CD4-positive, alpha-beta T cell treated with Interleukin-15 for 4 hours (primary cell): ENCODE measurements around the gene POU2F3.

ENCODE experiments used
- DNase-seq: peaks from one replicate; pipeline ENCODE4 v3.0.0-alpha.2; 2020; ENCODE audit warnings: low spot score

The POU2F3 gene

DNA sequence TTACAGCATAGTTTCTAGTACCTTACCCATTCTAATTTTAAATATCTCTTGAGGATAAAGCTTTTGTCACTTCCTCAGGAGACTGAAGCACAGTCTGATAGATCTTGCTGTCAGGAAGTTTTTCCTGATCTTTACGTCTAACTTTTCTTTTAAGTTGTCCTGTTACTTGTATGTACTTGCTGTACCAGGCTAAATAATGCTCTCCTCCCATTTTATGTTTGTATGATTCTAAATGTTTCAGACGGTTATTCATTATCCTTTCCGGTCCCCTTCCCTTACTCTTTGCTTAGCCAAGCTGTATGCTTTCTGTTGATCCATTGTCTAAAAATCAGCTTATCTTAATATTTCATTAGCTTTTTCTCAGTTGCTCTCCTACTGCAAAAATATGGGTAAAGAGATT is 102.3 kb downstream of the POU2F3 start:
- no peak for DNase-seq

DNA sequence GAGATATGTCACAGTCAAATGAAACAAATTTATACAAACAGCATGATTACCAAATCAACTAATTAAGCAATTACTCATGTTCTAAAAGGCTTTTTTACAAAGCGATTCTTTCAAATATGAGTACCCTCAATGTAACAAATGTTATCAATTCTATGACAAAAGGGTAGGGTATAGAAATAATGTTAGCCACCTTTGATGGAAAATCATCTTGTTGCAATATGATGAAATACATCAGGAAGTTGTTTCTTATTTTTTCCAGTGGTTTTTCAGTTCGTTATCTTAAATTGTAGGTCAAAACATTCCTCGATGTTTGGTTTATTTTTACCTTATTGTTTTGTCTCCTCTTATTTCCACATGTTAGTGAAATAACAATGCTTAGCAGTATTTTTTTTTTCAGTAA is 102.7 kb downstream of the POU2F3 start:
- DNase-seq = no peak

DNA sequence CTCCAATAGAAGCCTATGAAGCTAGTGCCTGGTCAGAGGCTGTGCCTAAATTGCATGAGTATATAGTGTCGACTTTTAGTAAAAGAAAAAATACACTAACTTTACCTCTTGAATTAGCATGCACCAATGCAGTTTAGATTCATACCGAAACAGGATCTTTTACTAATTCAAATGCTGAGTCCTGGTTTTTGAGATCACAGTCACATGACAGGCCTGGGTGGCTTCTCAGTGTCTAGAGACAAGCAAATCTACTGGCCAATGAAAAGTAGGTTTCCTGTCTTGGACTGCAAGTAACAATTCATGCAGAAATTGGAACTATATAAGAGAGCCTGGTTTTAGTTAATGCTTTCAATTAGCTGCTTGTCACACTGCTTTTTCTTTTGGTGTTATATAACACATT is 103.5 kb downstream of the POU2F3 start:
- no peak for DNase-seq

DNA sequence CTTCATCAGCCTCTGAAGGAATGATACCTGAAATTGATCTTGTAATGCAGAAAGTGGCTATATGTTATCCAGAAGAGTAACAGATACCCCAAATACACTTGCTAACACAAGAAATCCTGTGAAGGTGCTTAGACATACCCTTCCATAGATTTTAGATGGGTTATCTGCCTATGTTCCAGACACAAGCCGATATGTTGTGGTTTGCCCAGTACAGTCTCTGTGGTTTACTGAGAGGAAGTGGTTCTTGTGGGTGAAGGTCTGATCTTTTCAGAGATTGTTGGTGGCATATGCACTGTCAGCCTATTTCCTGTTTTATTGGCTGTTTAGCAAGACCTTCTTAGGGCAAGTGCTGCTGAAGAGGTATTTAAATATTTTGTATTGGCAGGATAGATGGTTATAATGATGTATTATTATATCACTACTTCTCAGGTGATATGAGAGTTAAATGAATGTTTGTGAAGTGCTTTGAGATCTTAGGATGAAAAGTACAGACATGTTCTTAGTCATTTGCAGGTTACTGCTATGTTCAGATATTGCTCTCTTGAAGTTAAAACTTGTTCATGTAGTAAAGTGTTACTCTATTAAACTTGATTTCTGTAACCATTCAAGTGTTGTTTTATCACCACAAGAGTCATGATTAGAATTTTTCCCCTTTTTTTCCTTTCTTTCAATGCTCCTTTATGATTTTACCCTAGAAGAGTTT is 104.5 kb downstream of the POU2F3 start:
- peak; percentile 75 for DNase-seq

DNA sequence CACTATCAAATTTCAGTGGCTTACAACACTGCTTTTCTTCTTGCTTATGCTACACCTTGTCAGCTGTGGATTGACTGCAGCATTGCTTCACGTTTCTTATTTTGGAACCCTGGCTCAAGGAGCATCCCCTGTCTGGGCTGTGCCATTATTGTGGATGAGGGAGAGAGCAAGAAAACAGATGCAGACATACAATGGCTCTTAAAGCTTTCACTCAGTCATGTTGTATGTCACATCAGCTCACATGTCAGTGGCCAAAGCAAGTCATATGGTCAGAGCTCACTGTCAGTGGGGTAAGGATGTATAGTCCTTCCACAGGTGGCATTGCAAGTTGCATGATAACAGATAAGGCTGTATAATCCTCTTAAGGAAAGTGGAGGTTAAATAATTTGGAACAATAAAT is 106.3 kb downstream of the POU2F3 start:
- no peak for DNase-seq

DNA sequence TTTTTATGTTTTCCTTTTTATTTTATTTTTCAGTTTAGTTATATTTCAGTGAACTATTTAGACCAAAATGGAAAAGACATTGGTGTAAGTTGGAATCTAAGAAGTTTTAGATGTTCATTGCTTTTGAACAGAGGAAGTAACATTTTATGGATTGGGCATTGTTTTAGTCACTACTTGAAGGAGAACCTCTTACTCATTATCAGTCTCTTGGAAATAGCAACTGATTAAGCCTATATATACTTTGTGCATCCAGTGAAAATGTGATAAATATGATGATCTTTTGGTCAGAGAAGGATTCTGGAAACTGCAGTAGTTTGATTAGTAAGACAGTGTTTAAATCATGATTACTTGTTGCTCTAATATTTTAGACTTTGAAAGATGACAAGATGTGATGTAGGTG is 110.7 kb downstream of the POU2F3 start:
- DNase-seq = no peak

DNA sequence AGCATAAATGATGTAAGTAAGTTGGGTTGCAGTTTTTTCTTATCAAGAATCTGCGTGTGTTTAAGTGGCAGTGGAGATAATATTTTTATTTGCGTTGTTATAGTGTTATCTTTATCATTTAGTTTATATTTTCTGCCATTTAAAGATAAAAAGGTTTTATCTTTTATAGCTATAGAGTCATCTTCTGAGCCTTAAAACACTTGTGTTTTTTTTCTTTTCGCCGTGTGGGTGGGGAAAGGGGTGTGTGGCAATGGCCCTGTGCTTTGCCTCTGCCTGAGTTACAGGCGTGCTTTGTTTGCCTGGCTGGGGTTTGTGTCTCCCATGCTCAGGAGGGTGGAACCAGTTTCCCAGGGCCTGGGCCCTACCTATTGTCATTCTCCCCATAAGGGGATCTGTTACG is 112.5 kb downstream of the POU2F3 start:
- no peak for DNase-seq

DNA sequence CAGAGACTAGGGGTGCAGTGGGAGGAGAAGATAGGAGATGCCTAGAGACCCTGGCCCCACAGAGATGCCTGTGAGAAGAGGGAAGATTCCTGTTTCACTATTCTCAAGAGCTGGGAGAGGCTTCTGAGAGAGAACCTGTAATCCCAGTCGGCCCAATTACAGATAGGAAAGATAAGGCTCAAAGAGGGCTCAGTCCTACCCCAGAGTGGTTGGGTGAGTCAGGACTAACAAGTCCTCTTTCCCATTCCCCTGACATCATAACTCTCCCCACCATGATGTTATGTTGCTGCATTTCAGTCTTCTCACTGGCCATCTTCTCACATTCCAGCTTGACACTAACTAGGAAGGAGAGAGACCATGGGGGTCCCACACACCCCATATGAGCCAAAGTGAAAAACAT is 114.1 kb downstream of the POU2F3 start:
- DNase-seq = no peak

DNA sequence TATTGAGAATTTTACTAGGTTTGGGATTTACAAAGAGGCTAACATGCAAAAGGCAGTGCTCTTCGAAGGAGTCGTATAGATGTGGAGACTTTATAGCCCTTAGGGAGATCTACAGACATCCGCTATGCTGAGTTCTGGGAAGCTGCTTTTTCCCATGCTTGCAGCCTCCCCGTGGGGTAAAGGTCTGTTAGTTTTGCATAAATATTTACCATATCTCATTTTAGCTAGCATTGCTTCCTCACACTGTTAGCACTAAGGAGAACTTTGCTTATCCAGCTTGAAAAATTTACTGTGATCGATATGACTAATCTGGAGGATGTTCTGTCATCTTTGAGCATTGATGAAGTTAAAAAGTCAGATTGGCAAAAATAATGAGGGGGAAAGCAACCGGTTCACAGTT is 114.8 kb downstream of the POU2F3 start:
- no peak for DNase-seq

DNA sequence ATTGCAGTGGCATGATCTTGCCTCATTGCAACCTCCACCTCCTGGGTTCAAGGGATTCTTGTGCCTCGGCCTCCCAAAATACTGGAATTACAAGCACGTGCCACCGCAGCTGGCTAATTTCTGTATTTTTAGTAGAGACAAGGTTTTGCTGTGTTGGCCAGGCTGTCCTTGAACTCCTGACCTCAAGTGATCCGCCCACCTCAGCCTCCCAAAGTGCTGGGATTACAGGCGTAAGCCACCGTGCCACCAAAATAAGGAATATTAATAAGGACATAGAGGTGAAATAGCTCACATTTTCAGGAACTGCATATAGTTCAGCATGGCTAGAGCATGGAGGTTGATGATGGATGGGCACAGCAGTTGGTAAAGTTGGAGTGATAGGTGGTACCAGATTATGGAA is 117.7 kb downstream of the POU2F3 start:
- DNase-seq = no peak

DNA sequence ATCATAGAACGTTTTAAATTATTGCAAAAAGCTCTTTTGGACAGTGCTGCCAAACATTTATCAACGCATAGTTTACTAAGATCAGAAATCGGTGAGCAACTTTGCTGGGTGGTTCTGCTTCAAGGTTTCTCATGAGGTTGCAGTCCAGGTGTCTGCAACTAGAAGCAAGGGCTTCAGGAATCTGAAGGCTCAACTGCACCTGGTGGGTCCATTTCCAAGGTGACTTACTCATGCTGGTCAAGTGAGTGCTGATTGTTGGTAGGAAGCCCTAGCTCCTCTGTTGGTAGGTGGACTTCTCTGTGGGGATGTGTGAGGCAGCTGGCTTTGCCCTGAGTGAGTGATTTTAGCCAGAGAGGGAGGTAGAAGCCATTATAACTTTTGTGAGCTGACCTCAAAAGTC is 118.8 kb downstream of the POU2F3 start:
- DNase-seq = no peak

DNA sequence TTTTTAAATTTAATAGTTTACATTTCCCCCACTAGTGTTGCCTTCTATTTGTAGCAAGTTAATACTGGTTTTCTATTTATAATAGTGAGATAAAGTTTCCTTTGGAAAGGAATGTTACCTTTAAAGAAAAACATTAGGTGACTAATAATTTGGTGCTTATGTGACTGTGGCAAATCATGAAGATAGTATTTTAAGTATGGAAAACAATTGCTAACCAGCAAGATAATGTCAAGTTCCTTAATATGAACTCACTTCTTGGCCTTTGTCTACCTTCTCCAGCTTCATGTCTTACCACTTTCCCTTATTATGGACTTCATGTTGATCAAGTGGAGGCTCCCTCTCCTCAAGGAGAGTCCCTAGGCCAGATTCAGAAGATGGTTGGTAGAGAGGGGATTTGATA is 123.5 kb downstream of the POU2F3 start:
- DNase-seq = no peak

DNA sequence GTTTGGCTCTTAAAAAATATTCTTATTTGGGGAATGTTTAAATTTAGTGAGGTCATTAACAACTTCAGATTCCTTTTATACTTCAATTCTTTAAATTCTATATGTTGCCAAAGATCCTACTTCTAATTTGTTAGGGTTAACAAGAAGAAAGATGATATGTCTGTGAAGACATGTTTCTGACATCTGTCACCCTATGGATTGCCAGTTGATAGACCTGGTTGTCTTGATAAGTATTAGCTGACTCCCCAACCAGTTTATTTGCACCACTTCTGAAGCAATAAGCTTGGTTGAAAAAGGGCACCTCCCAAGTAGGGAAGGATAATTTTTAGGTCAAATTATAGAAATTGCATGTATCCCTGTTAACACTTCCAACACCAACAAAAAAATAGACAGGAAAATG is 125.6 kb downstream of the POU2F3 start:
- no peak for DNase-seq
